K562 (cell line): Measurements from ENCODE around the gene ANKRD23. TPM values are rescaled to one million over a fixed set of nuclear protein-coding genes. Genes with fewer than 3 reads are reported as not detected.

Experiments
- CREM ChIP-seq: IDR thresholded peaks from 2 replicates; pipeline ENCODE4 v1.6.1; 2014; ENCODE audit warnings: antibody characterized with exemption, low read depth
- ETV1 ChIP-seq: fragments of 450-650 bp; conservative IDR thresholded peaks from 2 replicates; pipeline ENCODE4 v1.6.1; 2016; ENCODE audit warnings: missing genetic modification characterization, control low read depth, low read depth, missing compliant biosample characterization
- MEIS2 ChIP-seq: fragments of 450-650 bp; IDR thresholded peaks from 2 replicates; pipeline ENCODE4 v1.6.1; 2014; ENCODE audit warnings: mild to moderate bottlenecking; ENCODE audit not compliant: partially characterized antibody
- PRDM10 ChIP-seq: fragments of 450-650 bp; IDR thresholded peaks from 2 replicates; pipeline ENCODE4 v1.6.1; 2018; ENCODE audit not compliant: partially characterized antibody
- SREBF1 ChIP-seq: fragments of 150-350 bp; IDR thresholded peaks from 2 replicates; pipeline ENCODE4 v1.6.1; 2014; ENCODE audit warnings: antibody characterized with exemption, low read depth, low read length, borderline replicate concordance
- SUPT5H ChIP-seq: fragments of 450-650 bp; IDR thresholded peaks from 2 replicates; pipeline ENCODE4 v1.6.1; 2016
- TRIM25 ChIP-seq: fragments of 450-650 bp; IDR thresholded peaks from 2 replicates; pipeline ENCODE4 v1.7.0; 2016; ENCODE audit warnings: borderline replicate concordance
- ZBTB17 ChIP-seq: fragments of 450-650 bp; formaldehyde crosslinking; IDR thresholded peaks from 2 replicates; pipeline ENCODE4 v1.4.0; 2020; ENCODE audit warnings: mild to moderate bottlenecking
- ZNF175 ChIP-seq: fragments of 200-800 bp; sonication (Bioruptor generic); IDR thresholded peaks from 2 replicates; pipeline ENCODE4 v1.6.1; 2016; ENCODE audit warnings: low read depth, mild to moderate bottlenecking, missing genetic modification characterization, missing compliant biosample characterization
- ZNF551 ChIP-seq: fragments of 250-450 bp; sonication (Bioruptor Pico); IDR thresholded peaks from 2 replicates; pipeline ENCODE4 v1.5.0; 2021; ENCODE audit warnings: mild to moderate bottlenecking, moderate library complexity
- ZNF592 ChIP-seq: fragments of 450-650 bp; IDR thresholded peaks from 2 replicates; pipeline ENCODE4 v1.6.1; 2017; ENCODE audit warnings: antibody characterized with exemption, mild to moderate bottlenecking
- ZNF707 ChIP-seq: fragments of 250-450 bp; sonication (Bioruptor Pico); conservative IDR thresholded peaks from 2 replicates; pipeline ENCODE4 v1.8.0; 2022; ENCODE audit warnings: inconsistent platforms, mild to moderate bottlenecking, moderate library complexity
- ZNF79 ChIP-seq: fragments of 250-450 bp; sonication (Bioruptor Pico); IDR thresholded peaks from 2 replicates; pipeline ENCODE4 v1.4.0; 2020; ENCODE audit warnings: low read depth, mild to moderate bottlenecking, moderate library complexity
- polyA plus RNA-seq, 8 experiments: library from polyadenylated mRNA; depleted of rRNA in 4 of 8; stranded (reverse) in 5 of 8; unstranded in 3 of 8; fragments of >200 nt; fragmentation: Nextera tagmentation in 2 of 8; fragmentation: Illumina TruSeq in 1 of 8; extraction: Ambion mirVana in 2 of 8; extraction: Trizol in 1 of 8; gene quantifications; 2 replicates each; pipeline versions ENCODE4 v1.2.1 to v1.2.3, GENCODE V29; 2011 to 2014; ENCODE audit warnings: inconsistent platforms in 1 of 8, missing spikeins in 1 of 8
- total RNA-seq, 7 experiments: library from RNA; depleted of rRNA in 6 of 7; stranded (reverse); fragments of >200 nt in 6 of 7; fragmentation: Illumina TruSeq in 2 of 7; extraction: Trizol in 2 of 7; gene quantifications; 2 replicates each; pipeline versions ENCODE4 v1.2.1 to v1.2.3, GENCODE V29; 2011 to 2021; ENCODE audit warnings: low replicate concordance in 1 of 7
- TF ChIP-seq, protein P1 (sequence below): fragments of 200-400 bp; formaldehyde crosslinking; IDR thresholded peaks from 2 replicates; pipeline ENCODE4 v1.6.1; 2017; ENCODE audit warnings: mild to moderate bottlenecking, low read depth, low read length, moderate library complexity
- TF ChIP-seq, protein P2 (sequence below): sonication (generic); formaldehyde crosslinking; IDR thresholded peaks from 2 replicates; pipeline ENCODE4 v1.8.0; 2022; ENCODE audit warnings: mild to moderate bottlenecking, missing genetic modification reagents

ANKRD23 gene
- total and polyA plus RNA-seq, 9 of the 15 experiments (the other 6 are each of a cell fraction or from before 2014, with no cell fraction given) = 0.32 to 4.8 (median 2.8) TPM

GRCh38 chr2:96859099-96859649, 15.4 kb upstream of the ANKRD23 start (continued):
- no peak for TF ChIP-seq ETV1
- TF ChIP-seq ZNF79 (CRISPR knock-in tag) = no peak
- no peak for TF ChIP-seq ZNF175 (CRISPR knock-in tag)
- TF ChIP-seq, protein P1, sequence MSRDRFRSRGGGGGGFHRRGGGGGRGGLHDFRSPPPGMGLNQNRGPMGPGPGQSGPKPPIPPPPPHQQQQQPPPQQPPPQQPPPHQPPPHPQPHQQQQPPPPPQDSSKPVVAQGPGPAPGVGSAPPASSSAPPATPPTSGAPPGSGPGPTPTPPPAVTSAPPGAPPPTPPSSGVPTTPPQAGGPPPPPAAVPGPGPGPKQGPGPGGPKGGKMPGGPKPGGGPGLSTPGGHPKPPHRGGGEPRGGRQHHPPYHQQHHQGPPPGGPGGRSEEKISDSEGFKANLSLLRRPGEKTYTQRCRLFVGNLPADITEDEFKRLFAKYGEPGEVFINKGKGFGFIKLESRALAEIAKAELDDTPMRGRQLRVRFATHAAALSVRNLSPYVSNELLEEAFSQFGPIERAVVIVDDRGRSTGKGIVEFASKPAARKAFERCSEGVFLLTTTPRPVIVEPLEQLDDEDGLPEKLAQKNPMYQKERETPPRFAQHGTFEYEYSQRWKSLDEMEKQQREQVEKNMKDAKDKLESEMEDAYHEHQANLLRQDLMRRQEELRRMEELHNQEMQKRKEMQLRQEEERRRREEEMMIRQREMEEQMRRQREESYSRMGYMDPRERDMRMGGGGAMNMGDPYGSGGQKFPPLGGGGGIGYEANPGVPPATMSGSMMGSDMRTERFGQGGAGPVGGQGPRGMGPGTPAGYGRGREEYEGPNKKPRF = no peak
- TF ChIP-seq, protein P2, sequence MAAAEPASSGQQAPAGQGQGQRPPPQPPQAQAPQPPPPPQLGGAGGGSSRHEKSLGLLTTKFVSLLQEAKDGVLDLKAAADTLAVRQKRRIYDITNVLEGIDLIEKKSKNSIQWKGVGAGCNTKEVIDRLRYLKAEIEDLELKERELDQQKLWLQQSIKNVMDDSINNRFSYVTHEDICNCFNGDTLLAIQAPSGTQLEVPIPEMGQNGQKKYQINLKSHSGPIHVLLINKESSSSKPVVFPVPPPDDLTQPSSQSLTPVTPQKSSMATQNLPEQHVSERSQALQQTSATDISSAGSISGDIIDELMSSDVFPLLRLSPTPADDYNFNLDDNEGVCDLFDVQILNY = no peak
- no peak for TF ChIP-seq ZNF707 (CRISPR knock-in tag)
- TF ChIP-seq TRIM25 = no peak
- TF ChIP-seq PRDM10 = peak; percentile 94
- TF ChIP-seq ZBTB17 (CRISPR knock-in tag) = peak; percentile 42; the same call in 1 of the 2 replicates
- no peak for TF ChIP-seq SREBF1
- TF ChIP-seq ZNF551 = no peak
- TF ChIP-seq MEIS2 = no peak
- no peak for TF ChIP-seq ZNF592
- no peak for TF ChIP-seq CREM
- TF ChIP-seq SUPT5H = peak; percentile 55; the same call in 1 of the 2 replicates
